HG03175 (cell line): ENCODE measurements around the gene ANXA1.
"Not testable (repeated sequence)": the region's sequence is repeated elsewhere in the genome, so short reads cannot be mapped to it uniquely, and the experiment has no call there.

ENCODE experiments used
- ATAC-seq: cut with Tn5 transposase; IDR thresholded peaks from one replicate; pipeline ENCODE4 v1.9.1; 2021; ENCODE audit warnings: mild to moderate bottlenecking, moderate library complexity; ENCODE audit not compliant: unreplicated experiment

The ANXA1 gene

GRCh38 chr9:73166468-73166867 is 14.8 kb downstream of the ANXA1 start:
- ATAC-seq = no peak

DNA sequence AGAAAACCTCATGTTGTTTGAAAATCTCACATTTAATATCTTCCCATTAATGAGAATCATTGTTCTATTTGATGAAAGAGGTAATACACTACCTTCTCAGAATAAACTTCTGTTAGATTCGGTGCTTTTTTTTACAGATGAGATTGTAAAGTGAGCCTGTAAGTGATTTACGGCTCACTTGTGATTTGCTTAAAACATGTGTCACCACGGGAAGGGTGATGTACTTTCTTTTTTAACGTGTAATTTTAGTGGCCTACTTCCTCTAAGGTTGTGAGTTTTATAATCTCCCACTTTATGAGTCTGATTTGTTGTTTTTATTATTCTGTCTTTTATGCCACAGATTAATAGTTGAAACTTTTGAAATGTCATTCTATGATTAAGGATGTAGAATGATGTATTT is 15.9 kb downstream of the ANXA1 start:
- ATAC-seq = peak; percentile 47

- ATAC-seq = no peak
These were observed 16.8 kb downstream of the ANXA1 start for GRCh38 chr9:73168298-73168934.

DNA sequence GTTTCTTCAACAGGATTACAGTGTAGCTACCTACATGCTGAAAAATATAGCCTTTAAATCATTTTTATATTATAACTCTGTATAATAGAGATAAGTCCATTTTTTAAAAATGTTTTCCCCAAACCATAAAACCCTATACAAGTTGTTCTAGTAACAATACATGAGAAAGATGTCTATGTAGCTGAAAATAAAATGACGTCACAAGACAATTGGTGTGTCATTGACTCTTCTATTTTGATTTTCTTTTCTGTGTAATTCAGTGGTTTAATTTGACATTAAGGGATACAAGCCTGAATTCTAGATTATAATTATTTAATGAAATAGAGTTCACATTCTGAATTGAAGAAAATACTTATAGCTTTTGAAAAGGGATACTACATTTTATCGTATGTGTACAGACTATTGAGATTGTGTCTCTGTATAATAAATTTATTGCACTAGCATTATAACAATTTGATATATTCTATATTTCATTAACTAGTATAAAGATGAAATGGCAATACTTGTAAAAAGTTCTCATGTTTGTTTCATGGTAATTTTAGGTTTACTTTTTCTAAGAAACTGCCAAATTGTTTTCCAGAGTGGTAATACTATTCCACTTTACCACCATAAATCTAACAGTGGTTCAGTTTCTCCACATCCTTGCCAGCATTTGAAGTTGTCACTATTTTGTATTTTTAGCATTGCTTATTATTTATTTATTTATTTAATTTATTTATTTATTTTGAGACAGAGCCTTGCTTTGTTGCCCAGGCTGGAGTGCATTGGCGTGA is 18.7 kb downstream of the ANXA1 start:
- ATAC-seq = no peak

GRCh38 chr9:73172901-73173215 is 21.2 kb downstream of the ANXA1 start:
- no peak for ATAC-seq

DNA sequence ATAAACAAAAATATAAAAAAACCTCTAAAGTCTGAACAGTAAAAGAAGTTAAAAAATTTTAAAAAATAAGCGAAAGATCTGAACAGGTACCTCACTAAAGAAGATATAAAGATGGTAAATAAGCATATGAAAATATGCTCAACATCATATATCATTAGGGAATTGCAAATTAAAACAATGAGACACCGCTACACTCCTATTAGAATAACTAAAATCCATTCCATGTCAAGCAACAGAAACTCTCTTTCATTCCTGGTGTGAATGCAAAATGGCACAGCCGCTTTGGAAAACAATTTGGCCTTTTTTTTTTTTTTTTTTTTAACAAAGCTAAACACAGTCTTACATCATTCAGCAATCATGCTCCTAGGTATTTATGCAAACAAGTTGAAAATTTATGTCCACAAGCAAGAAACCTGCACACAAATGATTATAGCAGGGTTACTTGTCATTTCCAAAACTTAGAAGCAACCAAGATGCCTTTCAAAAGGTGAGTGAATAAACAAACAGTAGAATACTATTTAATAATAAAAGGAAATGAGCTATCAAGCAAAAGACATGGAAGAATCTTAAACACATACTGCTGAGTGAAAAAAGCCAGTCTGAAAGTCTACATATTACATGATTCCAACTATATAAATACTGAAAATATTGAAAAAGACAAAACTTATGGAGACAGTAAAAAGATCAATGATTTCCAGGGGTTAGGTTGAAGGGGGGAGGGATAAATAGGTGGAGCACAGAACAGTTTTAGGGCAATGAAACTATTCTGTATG is 22.1 kb downstream of the ANXA1 start:
- no peak for ATAC-seq

GRCh38 chr9:73174330-73174980 is 22.8 kb downstream of the ANXA1 start:
- no peak for ATAC-seq

GRCh38 chr9:73176450-73176875 is 24.8 kb downstream of the ANXA1 start:
- ATAC-seq = no peak

- no peak for ATAC-seq
These were observed 26.4 kb downstream of the ANXA1 start for GRCh38 chr9:73178044-73178443.

GRCh38 chr9:73179589-73179988 is 27.9 kb downstream of the ANXA1 start:
- no peak for ATAC-seq

DNA sequence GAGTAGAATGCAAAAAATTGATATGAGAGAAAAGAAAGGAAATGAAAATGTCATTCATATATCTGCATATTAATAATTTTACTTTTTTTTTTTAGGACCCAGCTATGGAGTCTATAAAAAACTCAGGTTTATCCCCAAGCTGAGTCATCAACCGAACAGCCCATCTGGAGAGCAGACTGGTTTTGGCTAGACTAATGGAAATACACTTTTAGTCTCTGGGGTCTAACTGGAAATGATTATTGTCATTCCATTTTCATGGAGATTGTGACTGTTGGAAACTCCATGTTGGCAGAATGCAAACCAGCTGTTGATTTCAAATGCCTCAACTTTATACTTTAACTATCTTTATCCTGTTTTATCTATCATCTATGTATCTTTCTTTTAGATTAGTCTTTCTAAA is 28.7 kb downstream of the ANXA1 start:
- ATAC-seq = no peak

DNA sequence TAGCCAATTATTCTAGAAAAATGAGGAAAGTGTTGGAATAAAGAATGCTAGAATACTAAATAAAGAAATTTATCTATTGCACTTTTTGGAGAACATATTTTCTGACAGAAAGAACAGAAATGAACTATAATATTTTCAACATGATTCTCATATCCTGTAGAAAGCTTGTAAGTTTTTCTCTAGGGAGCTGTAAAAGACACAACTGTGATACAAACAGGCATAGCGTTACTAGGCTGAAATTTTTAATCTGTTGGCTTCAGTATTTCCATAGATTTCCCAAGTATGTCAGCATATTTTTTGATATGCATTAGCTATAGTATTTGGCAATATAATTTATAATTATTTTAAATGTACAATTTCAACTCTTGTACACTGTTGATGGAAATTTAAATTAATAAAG is 31.3 kb downstream of the ANXA1 start:
- ATAC-seq = no peak

- no peak for ATAC-seq
These were observed 31.8 kb downstream of the ANXA1 start for GRCh38 chr9:73183428-73183827.

- ATAC-seq = peak; percentile 47
These were observed 32.5 kb downstream of the ANXA1 start for GRCh38 chr9:73183917-73184861.

DNA sequence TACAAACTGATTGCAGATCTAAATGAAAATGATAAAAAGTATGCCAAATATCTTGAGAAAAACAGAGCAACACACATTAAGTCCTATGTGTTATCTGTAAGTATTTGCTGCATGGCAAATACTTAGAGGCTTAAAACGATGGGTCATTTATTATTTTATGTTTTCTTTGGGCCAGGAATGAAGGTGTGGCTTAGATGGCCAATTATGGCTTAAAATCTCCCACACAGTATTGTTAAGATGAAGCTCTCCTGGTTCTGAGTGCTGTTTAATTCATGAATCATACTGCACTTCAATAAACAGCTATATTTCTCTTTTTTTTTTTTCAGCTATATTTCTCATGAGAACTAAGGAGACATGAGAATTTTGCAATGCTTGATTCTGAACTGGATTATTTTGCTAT is 39.4 kb downstream of the ANXA1 start:
- not testable (repeated sequence) for ATAC-seq

DNA sequence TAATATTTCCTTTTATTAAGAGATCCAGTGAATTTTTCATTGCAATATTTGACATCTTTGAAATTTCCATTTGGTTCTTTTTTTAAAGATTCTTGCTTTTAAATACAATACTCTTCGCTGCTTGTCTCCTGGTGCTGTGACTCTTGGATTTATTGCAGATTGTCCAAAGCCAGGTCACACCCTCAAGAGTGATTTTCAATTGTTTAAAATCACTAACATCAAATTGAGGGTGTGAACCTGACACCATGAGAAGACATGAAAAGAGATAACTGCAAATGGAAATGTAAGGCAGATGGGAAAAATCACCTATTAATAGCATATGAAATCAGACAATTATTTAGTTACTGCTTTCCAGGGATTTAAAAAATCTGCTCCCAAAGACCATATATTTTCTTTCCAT is 42.6 kb downstream of the ANXA1 start:
- ATAC-seq = no peak

GRCh38 chr9:73199448-73199847 is 47.8 kb downstream of the ANXA1 start:
- no peak for ATAC-seq

- no peak for ATAC-seq
These were observed 48.2 kb downstream of the ANXA1 start for GRCh38 chr9:73199886-73200285.

- ATAC-seq = peak; percentile 55
These were observed 49.2 kb downstream of the ANXA1 start for GRCh38 chr9:73200694-73201452.

DNA sequence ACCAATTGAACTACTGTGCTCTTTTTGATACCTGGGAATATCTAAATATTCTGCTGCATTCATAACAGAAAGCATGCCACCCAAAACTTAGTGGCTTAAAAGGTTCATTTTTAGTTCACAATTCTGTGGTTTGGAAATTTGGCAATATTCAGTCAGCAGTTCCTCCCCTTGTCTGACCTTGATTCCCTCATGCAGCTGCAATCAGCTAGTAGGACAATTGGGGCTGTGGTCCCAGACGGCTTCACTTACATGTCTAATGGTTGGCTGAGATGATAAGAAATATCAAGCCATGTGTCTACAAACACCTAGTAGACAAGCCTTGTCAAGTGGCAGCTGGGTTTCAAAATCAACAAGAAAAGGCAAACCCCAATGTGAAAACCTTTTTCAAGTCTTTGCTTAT is 51.3 kb downstream of the ANXA1 start:
- ATAC-seq = no peak
